ENCODE data around the gene CDCP1.

The CDCP1 gene

DNA sequence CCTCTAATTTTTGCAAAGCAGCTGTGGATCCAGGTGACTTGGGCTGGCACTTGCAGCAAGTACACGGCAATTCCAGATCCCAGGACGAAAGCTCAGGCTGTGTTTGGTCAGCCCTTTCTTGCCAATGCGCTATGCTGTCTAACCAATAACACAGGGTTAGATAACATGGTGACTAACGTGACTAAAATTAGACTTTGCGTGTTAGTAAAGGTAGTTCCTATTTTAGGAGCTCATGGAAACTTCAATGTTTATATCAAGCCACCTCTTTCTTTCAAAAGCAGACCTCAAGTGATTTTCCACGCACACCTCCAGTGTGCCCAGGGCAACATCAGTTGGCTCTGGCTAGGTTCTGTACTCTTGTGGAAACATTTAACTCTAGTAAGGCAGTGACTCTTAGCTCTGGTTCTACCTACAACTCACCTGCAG, 32.5 kb downstream of the CDCP1 start:
- DNase-seq (ENCODE audit: low read depth in 2 of 2) = no peak

DNA sequence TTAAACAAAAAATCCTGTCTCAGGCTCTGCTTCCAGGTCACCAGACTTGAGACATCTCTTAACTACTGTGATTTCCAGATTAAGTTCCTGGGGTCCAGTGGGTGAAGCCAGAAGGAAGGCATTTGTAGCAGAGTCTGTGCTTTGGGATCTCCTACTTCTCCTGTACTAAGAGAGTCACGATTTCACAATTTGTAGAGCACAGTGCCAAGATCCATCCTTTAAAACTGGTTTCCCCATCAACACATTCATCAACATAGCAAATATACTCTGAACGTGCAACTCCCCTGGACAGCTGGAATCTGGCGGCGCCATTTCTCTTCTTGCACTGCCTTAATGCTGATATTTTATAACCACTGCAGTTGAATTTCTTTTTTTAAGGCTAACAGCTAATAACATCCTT, 33.2 kb downstream of the CDCP1 start:
- no peak for DNase-seq (ENCODE audit: low read depth in 2 of 2)

DNA sequence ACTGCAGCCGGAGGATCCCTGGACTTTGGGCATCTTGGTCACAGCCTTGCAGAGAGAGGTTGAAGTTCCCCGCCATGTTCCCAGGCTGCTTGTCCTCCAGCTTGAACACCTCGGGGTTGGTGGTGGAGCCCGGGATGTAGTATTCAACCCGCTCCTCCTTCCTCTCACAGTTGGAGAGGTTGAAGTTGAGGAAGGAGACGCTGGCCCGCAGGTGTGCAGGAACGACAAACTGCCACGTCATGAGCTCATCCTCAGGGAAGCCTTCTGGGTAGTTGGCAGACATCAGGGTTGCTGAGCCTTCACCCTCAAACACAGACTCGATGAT, 35.7 kb downstream of the CDCP1 start:
- DNase-seq (ENCODE audit: low read depth in 2 of 2) = no peak

DNA sequence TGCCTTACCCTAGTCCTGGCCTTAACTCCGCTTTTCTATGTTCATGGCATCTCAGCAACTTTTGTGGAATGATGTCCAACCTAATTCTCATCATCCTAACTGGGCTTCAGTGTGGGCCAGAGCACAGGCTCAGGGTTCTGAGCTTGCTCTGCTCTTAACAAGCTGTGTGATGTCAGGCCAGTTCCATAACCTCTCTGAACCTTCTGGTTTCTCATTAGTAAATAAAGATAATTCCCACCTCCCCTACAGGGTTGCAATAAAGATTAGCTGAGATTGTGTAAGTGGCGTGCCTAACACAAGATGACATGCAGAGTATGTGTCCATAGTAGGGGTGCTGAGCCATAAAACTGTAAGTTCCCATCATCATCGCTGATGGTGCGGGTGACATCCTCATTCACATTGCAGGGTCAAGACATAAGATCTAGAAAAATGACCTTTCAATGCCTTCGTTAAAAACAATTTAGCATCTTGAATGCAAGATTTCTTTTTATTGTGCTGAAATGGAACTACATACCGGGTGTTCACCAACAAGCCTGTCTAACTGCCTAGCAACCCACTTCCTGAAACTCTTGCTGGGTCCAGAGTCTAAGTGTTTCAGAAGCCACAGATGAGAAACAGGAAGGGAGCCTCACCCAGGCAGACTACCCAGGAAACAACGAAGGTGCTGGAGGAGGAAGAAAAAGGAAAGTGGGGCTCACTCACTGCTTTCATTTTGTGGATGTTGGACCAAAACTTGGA, 36.2 kb downstream of the CDCP1 start:
- no peak for DNase-seq (ENCODE audit: low read depth in 2 of 2)

DNA sequence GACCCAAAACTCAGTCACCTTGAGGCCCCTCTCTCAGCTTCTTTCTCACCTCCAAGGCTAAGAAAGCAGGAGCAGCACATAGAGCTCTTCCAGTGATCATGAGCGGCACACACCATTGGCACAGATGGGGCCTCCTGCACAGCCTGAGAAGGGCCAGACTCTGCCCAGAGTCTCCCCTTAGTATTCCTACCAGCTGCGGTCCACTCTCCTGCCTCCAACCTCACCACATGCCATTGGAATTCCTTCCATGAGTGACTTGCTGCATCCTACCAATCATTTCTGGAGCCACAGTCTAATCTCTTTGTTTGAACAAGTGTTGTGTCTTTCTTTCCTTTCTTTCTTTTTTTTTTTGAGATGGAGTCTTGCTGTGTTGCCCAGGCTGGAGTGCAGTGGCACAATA, 39.3 kb downstream of the CDCP1 start:
- no peak for DNase-seq (ENCODE audit: low read depth in 2 of 2)

DNA sequence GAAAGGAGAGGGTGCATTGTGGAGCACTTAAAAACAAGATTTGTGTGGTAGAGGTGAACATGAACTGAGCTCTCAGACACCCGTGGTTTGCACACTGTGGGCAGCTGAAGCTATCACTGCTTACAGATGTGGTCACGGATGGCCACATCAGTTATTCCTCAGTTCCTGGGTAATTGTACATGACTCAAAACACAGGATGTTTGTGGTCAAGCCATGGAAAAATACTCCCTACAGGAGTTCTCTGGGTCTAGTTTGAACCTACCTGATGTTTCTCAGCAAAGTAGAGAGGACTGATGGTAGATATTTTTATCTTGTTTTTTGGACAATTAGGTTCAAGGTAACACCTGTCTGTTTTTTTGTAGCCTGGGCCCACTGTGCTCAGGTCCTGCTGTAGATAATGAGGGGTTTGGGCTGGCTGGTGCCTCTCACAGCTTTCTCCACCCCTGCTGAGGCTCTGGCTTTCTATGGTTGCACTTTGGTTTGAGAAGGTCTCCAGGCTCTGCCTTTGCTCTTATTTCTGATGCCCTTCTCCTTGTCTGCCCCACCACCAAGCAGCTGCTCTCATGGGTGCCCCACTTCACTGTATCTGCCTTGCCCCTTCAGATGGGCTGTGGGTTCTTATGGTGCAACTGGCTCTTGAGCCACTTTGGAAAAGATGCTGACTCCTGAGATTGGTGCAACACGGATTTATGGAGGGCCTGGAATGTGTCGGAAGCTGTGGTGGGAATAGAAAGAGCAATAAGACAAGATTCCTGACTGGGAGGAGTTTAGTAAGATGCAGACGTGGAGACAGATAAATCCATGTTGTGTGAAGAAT, 40.1 kb downstream of the CDCP1 start:
- DNase-seq (ENCODE audit: low read depth in 2 of 2) = peak; percentile 45 to 68

DNA sequence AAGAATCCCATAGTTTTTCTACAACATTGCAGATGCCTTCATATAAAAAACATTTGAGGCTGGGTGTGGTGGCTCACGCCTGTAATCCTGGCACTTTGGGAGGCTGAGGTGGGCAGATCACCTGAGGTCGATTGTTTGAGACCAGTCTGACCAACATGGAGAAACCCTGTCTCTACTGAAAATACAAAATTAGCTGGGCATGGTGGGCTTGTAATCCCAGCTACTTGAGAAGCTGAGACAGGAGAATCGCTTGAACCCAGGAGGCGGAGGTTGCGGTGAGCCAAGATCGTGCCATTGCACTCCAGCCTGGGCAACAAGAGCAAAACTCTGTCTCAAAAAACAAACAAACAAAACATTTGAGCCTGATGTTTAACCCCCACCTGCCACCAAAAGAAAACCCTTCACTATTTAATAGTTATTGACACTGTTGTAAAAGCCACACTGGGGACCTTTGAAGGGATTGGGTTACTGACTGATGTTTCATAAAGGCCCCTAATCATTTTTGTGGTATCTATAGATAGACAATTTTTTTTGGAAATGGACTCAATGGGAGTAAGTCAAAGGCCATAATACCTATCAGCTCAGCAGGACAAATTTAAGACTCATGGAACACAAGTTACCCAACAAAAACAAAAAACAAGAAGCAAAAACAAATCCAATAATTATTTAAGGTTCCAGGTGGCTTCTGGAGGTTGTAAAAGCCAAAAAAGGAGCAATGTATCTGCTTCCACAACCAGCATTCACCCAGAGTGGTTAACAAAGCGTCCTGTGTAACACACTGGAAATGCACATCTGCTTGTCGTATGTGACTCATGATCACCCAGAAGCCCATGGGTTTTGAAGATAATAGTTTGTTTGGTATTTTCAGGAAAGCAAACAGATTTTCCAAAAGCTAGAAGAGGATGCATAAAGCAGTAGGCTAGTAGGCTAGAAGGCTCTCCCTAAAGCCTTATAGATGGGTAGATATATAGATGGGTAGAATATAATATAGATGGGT, 41.2 kb downstream of the CDCP1 start:
- DNase-seq (ENCODE audit: low read depth in 2 of 2) = no peak

DNA sequence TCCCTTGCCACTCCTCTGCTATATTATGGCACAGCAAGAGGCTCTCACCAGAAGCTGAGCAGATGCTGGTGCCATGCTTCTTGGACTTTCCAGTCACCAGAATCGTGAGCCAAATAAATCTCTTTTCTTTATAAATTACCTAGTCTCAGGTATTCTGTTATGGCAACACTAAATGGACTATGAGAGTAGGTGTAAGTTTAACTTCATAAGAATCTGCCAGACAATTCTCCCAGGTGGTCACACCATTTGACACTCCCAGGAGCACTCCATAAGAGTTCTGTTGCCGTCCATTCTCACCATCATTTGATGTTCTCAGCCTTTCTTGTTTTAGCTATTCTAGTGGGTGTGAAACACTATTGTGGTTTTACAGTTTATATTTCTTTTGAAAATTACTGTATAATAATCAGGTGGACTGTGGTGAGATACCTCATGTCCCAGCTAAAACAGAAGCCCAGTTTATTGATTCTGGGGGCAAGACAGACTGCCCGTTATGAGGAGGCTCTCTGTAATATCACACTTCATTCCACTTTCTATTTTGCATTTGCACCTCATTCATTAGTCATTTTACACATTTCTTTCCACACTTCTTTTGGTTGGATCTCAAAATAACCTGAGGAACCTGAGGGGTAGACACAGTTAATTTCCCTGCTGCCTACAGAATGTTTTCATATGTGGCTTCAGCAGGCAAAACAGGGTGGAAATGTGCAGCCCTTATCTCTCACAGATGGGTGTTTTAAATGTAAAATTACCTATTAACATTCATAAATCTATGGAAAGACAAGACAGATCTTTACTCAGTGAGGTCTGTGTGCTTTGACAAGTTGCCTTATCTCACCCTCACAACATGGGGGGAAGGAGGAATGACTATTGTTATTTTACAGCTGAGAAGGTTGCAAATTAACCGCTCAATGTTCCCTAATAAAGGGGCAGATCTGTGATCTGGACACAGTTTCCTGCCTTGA, 42.1 kb downstream of the CDCP1 start:
- no peak for DNase-seq (ENCODE audit: low read depth in 2 of 2)

DNA sequence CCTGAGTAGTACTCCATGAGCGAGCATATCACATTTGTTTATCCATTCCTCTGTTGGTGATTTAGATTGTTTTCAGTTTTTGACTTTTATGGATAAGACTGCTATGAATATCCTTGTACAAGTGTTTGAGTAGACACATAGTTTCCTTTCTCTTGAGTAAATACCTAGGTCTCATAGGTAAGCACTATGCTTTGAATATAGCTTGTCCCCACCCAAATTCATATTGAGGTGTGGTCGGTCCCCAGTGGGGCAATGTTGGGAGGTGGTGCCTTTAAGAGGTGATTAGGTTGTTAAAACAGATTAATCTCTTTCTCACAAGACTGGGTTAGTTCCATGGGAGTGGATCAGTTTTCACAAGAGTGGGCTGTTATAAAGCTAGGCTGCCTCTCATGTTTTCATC, 42.8 kb downstream of the CDCP1 start:
- no peak for DNase-seq (ENCODE audit: low read depth in 2 of 2)

DNA sequence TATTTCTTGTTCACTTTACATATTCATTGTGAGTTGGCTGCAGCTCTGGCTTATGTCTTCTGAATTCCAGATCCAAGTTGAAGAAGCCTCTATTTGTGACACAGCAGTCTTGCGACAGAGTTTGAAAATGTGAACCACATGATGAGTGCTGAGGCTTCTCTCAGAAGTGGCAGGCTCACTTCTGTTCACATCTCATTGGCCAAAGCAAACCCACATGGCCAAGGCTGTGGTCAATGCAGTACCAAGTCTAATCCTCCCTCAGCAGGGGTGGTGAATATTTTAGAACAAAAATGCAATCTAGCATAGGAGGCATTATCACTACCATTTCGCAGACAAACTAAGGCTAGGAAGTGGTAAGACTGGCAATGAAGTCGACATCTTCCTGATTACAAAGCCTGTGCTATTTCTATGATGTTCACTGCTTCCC, 45.2 kb downstream of the CDCP1 start:
- no peak for DNase-seq (ENCODE audit: low read depth in 2 of 2)

DNA sequence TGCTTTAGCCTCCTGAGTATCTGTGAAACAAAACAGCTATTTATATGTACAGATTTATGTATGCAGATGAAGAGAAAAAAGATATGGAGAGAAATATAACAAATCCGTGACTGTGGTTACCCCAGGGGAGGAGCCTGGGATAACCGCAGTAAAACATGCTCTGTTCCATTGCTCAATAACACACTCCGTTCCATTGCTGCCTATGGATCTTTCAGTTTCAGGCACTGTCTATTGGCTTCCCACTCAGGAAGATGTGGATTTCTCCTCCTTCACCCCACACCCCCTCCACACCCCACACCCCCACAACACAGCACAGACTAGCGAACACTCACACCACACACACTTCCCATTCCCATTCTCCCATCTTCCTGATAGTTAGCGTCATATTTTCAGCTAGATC, 47.9 kb downstream of the CDCP1 start:
- DNase-seq (ENCODE audit: low read depth in 2 of 2) = no peak

DNA sequence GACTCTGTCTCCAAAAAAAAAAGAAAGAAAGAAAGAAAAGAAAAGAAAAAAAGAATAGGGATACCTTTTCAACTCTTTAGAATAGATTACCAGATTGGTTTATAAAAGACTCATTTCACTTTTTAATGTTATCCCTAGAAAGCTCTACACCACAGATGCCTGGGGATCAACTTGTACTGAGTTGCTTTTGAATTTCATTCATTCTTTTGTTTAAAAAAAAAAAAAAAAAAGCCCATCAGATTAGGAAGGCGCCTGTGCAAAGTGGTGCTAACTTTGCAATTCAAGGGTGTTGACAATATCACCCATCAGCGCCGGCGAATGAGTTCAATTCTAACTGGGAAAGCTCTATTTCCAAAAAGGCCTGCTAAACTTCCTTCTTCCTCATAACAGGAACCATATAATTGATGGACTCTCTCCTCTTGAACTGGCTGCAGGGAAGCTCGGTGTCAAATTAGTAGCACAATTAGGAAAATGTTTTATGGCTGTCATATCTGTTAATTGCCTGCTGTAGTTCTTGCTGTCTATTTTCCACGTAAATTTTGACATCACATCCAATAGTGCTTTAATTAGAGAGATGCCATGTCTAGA, 48.8 kb downstream of the CDCP1 start:
- no peak for DNase-seq (ENCODE audit: low read depth in 2 of 2)

DNA sequence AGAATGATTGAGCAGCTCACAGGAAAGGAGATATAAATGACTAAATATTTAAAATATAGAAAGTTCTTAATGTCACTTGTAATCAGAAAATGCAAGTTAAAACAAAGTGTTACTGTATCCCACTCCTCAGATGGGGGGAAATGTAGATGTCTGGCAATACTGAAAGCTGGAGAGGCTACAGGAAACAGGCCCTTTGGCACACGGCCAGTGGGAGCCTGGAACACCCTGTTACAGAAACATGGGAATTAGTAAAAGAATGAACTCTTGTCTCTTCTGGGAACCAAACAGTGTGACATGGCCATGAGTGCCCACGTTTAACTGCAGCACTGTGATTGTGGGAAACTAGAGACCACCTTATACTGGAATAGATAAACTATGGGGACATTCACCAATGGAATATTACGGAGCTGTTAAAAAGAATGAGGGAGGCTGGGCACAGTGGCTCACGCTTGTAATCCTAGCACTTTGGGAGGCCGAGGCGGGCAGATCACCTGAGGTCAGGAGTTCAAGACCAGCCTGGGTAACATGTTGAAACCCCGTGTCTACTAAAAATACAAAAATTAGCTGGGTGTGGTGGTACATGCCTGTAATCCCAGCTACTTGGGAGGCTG, 50.2 kb downstream of the CDCP1 start:
- no peak for DNase-seq (ENCODE audit: low read depth in 2 of 2)

DNA sequence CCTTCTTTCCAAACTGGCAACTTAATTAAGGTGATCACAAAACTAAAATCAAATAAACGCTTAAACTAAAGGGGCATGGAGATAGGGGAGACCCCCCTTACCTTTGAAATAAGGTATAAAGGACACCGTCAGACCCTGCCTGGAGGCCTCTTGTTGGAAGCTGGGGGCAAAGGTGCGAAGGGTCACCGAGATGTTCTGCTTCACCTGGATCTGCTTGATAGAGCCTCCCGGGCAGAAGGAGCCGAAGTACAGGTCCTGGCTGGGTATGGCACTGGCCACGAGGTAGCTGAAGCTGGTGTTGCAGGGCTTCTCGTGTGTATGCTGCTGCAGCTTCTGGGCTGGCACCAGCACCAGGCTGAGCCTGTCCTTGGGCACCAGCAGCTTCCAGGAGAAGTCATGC, 53.0 kb downstream of the CDCP1 start:
- no peak for DNase-seq (ENCODE audit: low read depth in 2 of 2)

DNA sequence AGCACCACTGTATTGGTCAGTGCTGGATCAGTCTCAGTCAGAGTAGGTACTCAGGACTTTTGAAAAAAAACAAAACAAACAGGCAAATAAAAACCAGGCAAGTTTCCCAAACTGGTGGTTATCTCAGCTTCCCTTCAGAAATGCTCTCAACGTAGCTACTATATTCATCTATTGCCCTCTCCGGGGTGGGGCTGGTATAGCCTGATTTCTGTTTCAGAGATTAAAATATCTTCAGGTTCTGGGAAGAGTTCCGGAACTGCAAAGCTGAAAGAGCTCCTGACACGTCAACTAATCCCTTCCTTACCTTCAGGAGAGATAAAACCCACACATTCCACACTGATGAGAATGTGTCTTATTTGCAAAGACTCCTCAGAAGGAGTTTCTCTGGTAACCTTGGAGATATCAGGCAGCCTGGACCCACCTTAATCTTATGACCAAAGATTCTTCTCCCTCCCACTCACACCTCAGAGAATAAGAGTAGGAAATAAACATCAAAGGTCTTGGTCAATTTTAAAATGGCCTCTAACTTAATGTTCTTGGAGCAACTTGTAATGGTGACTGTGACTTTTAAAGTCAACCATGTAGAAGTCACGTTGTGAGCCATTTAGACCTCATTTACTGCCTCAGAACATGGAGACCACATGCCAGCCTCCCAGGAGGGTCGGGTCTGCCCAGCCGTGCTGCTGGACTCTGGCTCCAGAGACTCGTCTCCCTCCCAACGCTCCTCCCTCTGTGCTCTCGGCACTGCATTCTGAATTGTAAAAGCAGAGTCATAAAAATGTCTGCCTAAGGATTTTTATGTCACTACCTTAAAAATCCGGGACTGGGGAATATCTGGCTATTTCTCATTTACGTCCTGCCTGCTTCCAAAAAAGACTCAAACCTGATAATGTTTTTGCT, 53.8 kb downstream of the CDCP1 start:
- no peak for DNase-seq (ENCODE audit: low read depth in 2 of 2)

DNA sequence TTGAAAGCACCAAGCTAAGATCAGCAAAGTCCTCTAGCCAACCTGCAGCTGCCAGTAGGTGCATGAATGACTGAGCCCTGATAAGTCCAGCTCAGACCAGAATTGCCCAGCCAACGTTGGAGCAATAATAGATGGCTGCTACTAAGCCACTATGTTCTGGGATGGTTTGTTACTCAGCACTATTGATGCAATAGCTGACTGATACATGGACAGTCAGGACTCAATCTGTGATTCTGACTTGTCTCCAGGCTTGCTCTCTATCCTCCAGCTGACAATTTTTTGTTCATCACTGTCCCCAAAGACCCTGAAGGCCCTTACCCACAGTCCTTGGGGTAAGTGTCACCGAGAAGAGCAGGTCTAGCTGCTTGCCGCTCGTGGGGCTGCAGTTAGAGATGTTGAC, 55.3 kb downstream of the CDCP1 start:
- no peak for DNase-seq (ENCODE audit: low read depth in 2 of 2)

DNA sequence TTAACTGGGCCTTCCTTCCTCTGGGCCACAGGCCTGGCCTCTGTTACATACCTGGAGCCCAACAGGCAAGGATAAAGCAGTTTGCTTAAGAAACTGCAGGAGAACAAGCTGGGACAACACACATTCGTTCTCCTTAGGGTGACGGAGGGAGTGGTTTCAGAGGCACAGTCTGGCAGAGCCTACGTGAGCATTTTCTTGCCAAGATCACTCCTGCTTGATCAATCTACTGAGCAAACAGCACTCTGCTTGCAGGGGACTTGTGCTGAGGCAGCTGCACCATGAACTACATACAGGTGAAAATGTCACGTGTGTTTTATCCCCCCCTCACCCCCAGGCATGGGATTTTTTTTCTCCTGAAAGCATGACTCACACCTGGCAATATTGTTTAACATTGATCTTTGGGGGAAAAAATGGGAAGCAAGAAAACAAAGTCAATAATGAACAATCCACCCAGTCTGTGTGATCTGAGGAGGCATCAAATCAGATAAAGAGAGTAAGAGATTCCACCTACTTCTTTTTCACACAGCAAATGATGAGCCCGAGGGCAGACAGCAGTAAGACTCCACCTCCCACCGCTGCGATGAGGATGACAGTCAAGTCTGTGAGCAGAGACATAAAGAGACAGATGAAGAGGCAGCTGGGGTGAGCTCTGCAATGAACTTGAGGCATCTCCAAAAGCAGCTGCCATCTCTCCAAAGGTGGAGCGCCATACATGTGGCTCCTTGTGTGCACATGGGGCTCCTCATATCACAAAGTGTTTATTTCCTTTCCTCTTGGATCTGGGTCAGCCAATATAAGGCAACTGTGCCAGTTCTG, 57.4 kb downstream of the CDCP1 start:
- no peak for DNase-seq (ENCODE audit: low read depth in 2 of 2)

DNA sequence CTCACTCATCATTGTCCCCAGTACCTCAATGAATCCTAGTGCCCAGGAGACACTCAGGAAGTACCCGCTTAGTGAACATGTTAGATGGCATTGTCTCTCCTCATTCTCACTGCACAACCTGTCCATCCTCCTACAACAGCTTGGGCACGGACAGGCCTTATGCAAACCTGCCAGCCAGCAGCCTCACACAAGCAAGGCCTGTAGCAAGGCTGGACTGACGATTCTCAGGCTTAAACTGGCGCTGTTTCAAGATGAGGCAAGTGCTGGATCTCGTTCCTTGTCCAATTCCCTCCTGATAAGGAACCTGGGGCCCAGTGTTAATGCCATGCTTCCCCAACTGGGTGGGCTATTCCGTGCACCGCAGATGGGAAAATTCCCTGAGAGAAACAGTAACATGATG, 59.0 kb downstream of the CDCP1 start:
- no peak for DNase-seq (ENCODE audit: low read depth in 2 of 2)

Data from stimulated activated CD8-positive, alpha-beta memory T cell treated with anti-CD3 and anti-CD28 coated beads, Interleukin-2, amount 100 ng/mL, for 48 hours (primary cell).